Measurements from ENCODE around the gene PLPPR4. TPM values are rescaled to one million over a fixed set of nuclear protein-coding genes. Genes with fewer than 3 reads are reported as not detected.
"Not testable (repeated sequence)": the region's sequence is repeated elsewhere in the genome, so short reads cannot be mapped to it uniquely, and the experiment has no call there.

The PLPPR4 gene
- total RNA-seq, 1 donor from 2014 or later: 5.1 TPM

- no peak for DNase-seq (ENCODE audit: low spot score)
These were observed 3.7 kb downstream of the PLPPR4 start for GRCh38 chr1:99268021-99268420.

GRCh38 chr1:99269321-99269720 lies 5.0 kb downstream of the PLPPR4 start:
- no peak for DNase-seq (ENCODE audit: low spot score)

GRCh38 chr1:99270646-99271045 lies 6.4 kb downstream of the PLPPR4 start:
- DNase-seq (ENCODE audit: low spot score): no peak

- DNase-seq (ENCODE audit: low spot score): no peak
These were observed 7.0 kb downstream of the PLPPR4 start for GRCh38 chr1:99271249-99271648.

- no peak for DNase-seq (ENCODE audit: low spot score)
These were observed 12.8 kb downstream of the PLPPR4 start for GRCh38 chr1:99277066-99277465.

GRCh38 chr1:99279525-99279924 lies 15.2 kb downstream of the PLPPR4 start:
- DNase-seq (ENCODE audit: low spot score): no peak

GRCh38 chr1:99281105-99281504 lies 16.8 kb downstream of the PLPPR4 start:
- DNase-seq (ENCODE audit: low spot score): no peak

GRCh38 chr1:99282536-99282935 lies 18.2 kb downstream of the PLPPR4 start:
- no peak for DNase-seq (ENCODE audit: low spot score)

- not testable (repeated sequence) for DNase-seq (ENCODE audit: low spot score)
These were observed 19.2 kb downstream of the PLPPR4 start for GRCh38 chr1:99283521-99283920.

GRCh38 chr1:99292886-99293285 lies 28.6 kb downstream of the PLPPR4 start:
- DNase-seq (ENCODE audit: low spot score): no peak

GRCh38 chr1:99297923-99298322 lies 33.6 kb downstream of the PLPPR4 start:
- DNase-seq (ENCODE audit: low spot score): no peak

- no peak for DNase-seq (ENCODE audit: low spot score)
These were observed 40.5 kb downstream of the PLPPR4 start for GRCh38 chr1:99304725-99305282.

- no peak for DNase-seq (ENCODE audit: low spot score)
These were observed 41.3 kb downstream of the PLPPR4 start for GRCh38 chr1:99305626-99306025.

GRCh38 chr1:99306056-99306455 lies 41.8 kb downstream of the PLPPR4 start:
- DNase-seq (ENCODE audit: low spot score): no peak

GRCh38 chr1:99306644-99307043 lies 42.4 kb downstream of the PLPPR4 start:
- no peak for DNase-seq (ENCODE audit: low spot score)

- no peak for DNase-seq (ENCODE audit: low spot score)
These were observed 51.0 kb downstream of the PLPPR4 start for GRCh38 chr1:99315305-99315704.

- no peak for DNase-seq (ENCODE audit: low spot score)
These were observed 62.1 kb downstream of the PLPPR4 start for GRCh38 chr1:99326215-99326949.

GRCh38 chr1:99327357-99327756 lies 63.1 kb downstream of the PLPPR4 start:
- no peak for DNase-seq (ENCODE audit: low spot score)

- no peak for DNase-seq (ENCODE audit: low spot score)
These were observed 63.9 kb downstream of the PLPPR4 start for GRCh38 chr1:99328171-99328570.

GRCh38 chr1:99331083-99331482 lies 66.8 kb downstream of the PLPPR4 start:
- no peak for DNase-seq (ENCODE audit: low spot score)

- no peak for DNase-seq (ENCODE audit: low spot score)
These were observed 67.3 kb downstream of the PLPPR4 start for GRCh38 chr1:99331636-99332035.

- no peak for DNase-seq (ENCODE audit: low spot score)
These were observed 68.3 kb downstream of the PLPPR4 start for GRCh38 chr1:99332561-99332960.

GRCh38 chr1:99334991-99335390 lies 70.7 kb downstream of the PLPPR4 start:
- no peak for DNase-seq (ENCODE audit: low spot score)
